WTC11 (cell line): ENCODE data around the gene LCN15. TPM values are rescaled to one million over a fixed set of nuclear protein-coding genes. Genes with fewer than 3 reads are reported as not detected.

Source experiments
- ATAC-seq: fragments of 200-7000 bp; cut with Tn5 transposase; 2 replicates; pipeline ENCODE4 v1.10.0; 2021; ENCODE audit warnings: mild to moderate bottlenecking, moderate library complexity
- CTCF ChIA-PET: fragments of 300-600 bp; sonication (Branson Sonifier 250); formaldehyde crosslinking; loops from one replicate; lab custom pipeline; 2021; ENCODE audit warnings: antibody characterized with exemption; lab: Charles Lee
- POLR2A ChIA-PET: fragments of 350-600 bp; sonication (Branson Sonifier 250); formaldehyde crosslinking; loops from one replicate; lab custom pipeline; 2021; ENCODE audit warnings: antibody characterized with exemption; lab: Charles Lee
- DNase-seq: peaks from one replicate; pipeline ENCODE4 v3.0.0; 2021; ENCODE audit warnings: low spot score
- H3K27ac Mint-ChIP-seq: 2 replicates; pipeline ENCODE4 v1.8.0; 2021; ENCODE audit warnings: mixed read lengths
- H3K27me3 Mint-ChIP-seq: 2 replicates; pipeline ENCODE4 v1.8.0; 2021; ENCODE audit warnings: low read depth, mild to moderate bottlenecking, moderate library complexity, mixed read lengths
- H3K36me3 Mint-ChIP-seq: 2 replicates; pipeline ENCODE4 v1.8.0; 2021; ENCODE audit warnings: mixed read lengths
- H3K4me1 Mint-ChIP-seq: 2 replicates; pipeline ENCODE4 v1.8.0; 2022; ENCODE audit warnings: mixed read lengths
- H3K4me3 Mint-ChIP-seq: 2 replicates; pipeline ENCODE4 v1.8.0; 2021; ENCODE audit warnings: mild to moderate bottlenecking, moderate library complexity, mixed read lengths
- H3K9me3 Mint-ChIP-seq: 2 replicates; pipeline ENCODE4 v1.8.0; 2021; ENCODE audit warnings: mixed read lengths
- CREM ChIP-seq: sonication (generic); formaldehyde crosslinking; IDR thresholded peaks from 2 replicates; pipeline ENCODE4 v1.8.1; 2022; ENCODE audit warnings: mild to moderate bottlenecking, missing genetic modification reagents, moderate library complexity
- GABPB1 ChIP-seq: sonication (generic); formaldehyde crosslinking; IDR thresholded peaks from 2 replicates; pipeline ENCODE4 v1.8.1; 2023; ENCODE audit warnings: mild to moderate bottlenecking, missing genetic modification reagents
- NFATC4 ChIP-seq: fragments of 250-450 bp; sonication (Bioruptor Pico); IDR thresholded peaks from 2 replicates; pipeline ENCODE4 v1.9.0; 2021; ENCODE audit warnings: mild to moderate bottlenecking
- NFYB ChIP-seq: sonication (generic); formaldehyde crosslinking; conservative IDR thresholded peaks from 2 replicates; pipeline ENCODE4 v1.8.0; 2022; ENCODE audit warnings: low read depth, missing genetic modification reagents
- OVOL2 ChIP-seq: fragments of 250-450 bp; sonication (Bioruptor Pico); IDR thresholded peaks from 2 replicates; pipeline ENCODE4 v1.9.0; 2021; ENCODE audit warnings: mild to moderate bottlenecking, borderline replicate concordance
- RORB ChIP-seq: fragments of 250-450 bp; sonication (Bioruptor Pico); IDR thresholded peaks from 2 replicates; pipeline ENCODE4 v1.9.0; 2021; ENCODE audit warnings: mild to moderate bottlenecking
- SMAD3 ChIP-seq: sonication (generic); formaldehyde crosslinking; IDR thresholded peaks from 2 replicates; pipeline ENCODE4 v1.8.0; 2022; ENCODE audit warnings: missing genetic modification reagents, mild to moderate bottlenecking, borderline replicate concordance
- ZNF121 ChIP-seq: sonication (generic); formaldehyde crosslinking; IDR thresholded peaks from 2 replicates; pipeline ENCODE4 v1.8.0; 2023; ENCODE audit warnings: missing genetic modification reagents
- ZNF219 ChIP-seq: sonication (generic); formaldehyde crosslinking; IDR thresholded peaks from 2 replicates; pipeline ENCODE4 v1.8.0; 2023; ENCODE audit warnings: missing genetic modification reagents, mild to moderate bottlenecking, borderline replicate concordance
- ZNF671 ChIP-seq: fragments of 250-450 bp; sonication (Bioruptor Pico); IDR thresholded peaks from 2 replicates; pipeline ENCODE4 v1.8.0; 2021; ENCODE audit warnings: mild to moderate bottlenecking
- total RNA-seq: library from RNA; stranded (reverse); gene quantifications from 3 replicates; pipeline ENCODE4 v1.2.3, GENCODE V29; 2021
- TF ChIP-seq, protein P1 (sequence below): sonication (generic); formaldehyde crosslinking; IDR thresholded peaks from 2 replicates; pipeline ENCODE4 v1.8.0; 2022; ENCODE audit warnings: mild to moderate bottlenecking, missing genetic modification reagents
- TF ChIP-seq, protein P2 (sequence below): sonication (generic); formaldehyde crosslinking; conservative IDR thresholded peaks from 2 replicates; pipeline ENCODE4 v1.8.1; 2022; ENCODE audit warnings: mild to moderate bottlenecking, missing genetic modification reagents
- TF ChIP-seq, protein P3 (sequence below): sonication (generic); formaldehyde crosslinking; IDR thresholded peaks from 2 replicates; pipeline ENCODE4 v1.8.1; 2022; ENCODE audit warnings: low read depth, mild to moderate bottlenecking, moderate library complexity, missing genetic modification reagents, borderline replicate concordance
- TF ChIP-seq, protein P4 (sequence below): fragments of 250-450 bp; sonication (Bioruptor Pico); conservative IDR thresholded peaks from 2 replicates; pipeline ENCODE4 v1.9.0; 2021; ENCODE audit warnings: mild to moderate bottlenecking

The LCN15 gene
- total RNA-seq, 1 experiment from 2014 or later, result 0.52 TPM

DNA sequence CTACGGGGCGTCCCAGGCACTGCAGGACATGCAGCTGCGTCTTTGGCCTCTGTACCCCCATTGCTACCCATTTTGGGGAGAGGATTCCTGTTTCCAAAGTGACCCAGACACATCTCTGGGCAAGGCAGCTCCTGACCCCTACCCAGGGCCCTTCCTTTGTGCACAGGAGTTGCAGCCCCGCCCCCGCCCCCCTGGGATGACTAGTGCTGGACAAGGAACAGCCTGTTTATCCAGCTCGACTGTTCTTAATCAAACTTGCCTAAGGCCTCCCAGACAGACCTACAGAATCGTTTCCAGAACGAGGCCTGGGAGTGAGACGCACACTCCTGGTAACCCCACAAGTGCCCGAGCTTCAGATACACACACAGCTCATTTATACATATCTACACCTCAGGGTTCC, 38.7 kb downstream of the LCN15 start:
- ChIA-PET CTCF (interaction anchor here (0.7 kb wide), 1 partner anchor 496 kb away, joined by 5 read pairs; the partner anchor contains the start of gene RNF208), POLR2A (no interaction called here)
- ATAC-seq (no peak), DNase-seq (no peak)
- peak overlapping the region; percentile 63 for H3K27ac Mint-ChIP-seq
- peaks cover 17% of the 10 kb centered on the region for H3K4me1 Mint-ChIP-seq
- no peaks in the 10 kb centered on the region for H3K27me3 Mint-ChIP-seq
- H3K9me3 Mint-ChIP-seq, result no peaks in the 10 kb centered on the region
- TF ChIP-seq, protein P1, sequence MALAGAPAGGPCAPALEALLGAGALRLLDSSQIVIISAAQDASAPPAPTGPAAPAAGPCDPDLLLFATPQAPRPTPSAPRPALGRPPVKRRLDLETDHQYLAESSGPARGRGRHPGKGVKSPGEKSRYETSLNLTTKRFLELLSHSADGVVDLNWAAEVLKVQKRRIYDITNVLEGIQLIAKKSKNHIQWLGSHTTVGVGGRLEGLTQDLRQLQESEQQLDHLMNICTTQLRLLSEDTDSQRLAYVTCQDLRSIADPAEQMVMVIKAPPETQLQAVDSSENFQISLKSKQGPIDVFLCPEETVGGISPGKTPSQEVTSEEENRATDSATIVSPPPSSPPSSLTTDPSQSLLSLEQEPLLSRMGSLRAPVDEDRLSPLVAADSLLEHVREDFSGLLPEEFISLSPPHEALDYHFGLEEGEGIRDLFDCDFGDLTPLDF (CRISPR knock-in tag), result no peak
- TF ChIP-seq GABPB1 (CRISPR knock-in tag) (no peak), ZNF219 (CRISPR knock-in tag) (no peak), RORB (no peak), OVOL2 (CRISPR knock-in tag) (no peak)
- TF ChIP-seq, protein P2, sequence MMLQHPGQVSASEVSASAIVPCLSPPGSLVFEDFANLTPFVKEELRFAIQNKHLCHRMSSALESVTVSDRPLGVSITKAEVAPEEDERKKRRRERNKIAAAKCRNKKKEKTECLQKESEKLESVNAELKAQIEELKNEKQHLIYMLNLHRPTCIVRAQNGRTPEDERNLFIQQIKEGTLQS, result 0 out of 2 replicates have a peak, but pooled peaks have one; percentile 15
- peaks cover 39% of the 10 kb centered on the region for H3K36me3 Mint-ChIP-seq
- H3K4me3 Mint-ChIP-seq, result peak overlapping the region; percentile 99

- Mint-ChIP-seq H3K9me3 (no peaks in the 10 kb centered on the region), H3K36me3 (peaks cover 39% of the 10 kb centered on the region), H3K4me3 (no peak overlapping the region), H3K27me3 (no peaks in the 10 kb centered on the region), H3K27ac (peak overlapping the region; percentile 80; the same call in 1 of the 2 replicates), H3K4me1 (peaks cover 17% of the 10 kb centered on the region)
- TF ChIP-seq GABPB1 (CRISPR knock-in tag), result no peak
- no peak for TF ChIP-seq NFYB (CRISPR knock-in tag)
- TF ChIP-seq ZNF671 (CRISPR knock-in tag), result no peak
- ATAC-seq (no peak), DNase-seq (no peak)
- ChIA-PET POLR2A (no interaction called here), CTCF (no interaction called here)
These were observed 39.5 kb downstream of the LCN15 start for GRCh38 chr9:136724772-136725171.

DNA sequence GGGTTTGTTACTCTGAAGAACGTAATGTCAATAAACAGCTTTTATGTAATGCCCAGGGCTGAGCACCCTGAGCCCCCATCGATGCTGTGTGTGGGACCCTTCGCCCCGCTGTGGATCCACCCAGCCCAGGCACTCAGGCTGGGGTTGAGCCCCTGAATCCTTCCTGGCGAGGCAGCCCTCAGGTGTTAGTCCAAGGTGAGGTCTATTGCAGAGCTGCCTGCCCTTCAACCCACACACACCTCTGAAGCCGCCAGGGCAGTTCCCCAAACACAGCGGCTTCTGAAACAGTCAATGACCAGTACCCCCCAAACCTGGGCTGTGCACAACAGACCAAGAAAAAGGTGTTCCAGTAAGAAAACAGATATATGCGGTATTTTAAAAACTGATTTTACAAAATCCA, 40.3 kb downstream of the LCN15 start:
- TF ChIP-seq CREM (CRISPR knock-in tag) (no peak), SMAD3 (no peak), NFATC4 (CRISPR knock-in tag) (peak; percentile 65; the same call in 1 of the 2 replicates), ZNF121 (no peak)
- TF ChIP-seq, protein P3, sequence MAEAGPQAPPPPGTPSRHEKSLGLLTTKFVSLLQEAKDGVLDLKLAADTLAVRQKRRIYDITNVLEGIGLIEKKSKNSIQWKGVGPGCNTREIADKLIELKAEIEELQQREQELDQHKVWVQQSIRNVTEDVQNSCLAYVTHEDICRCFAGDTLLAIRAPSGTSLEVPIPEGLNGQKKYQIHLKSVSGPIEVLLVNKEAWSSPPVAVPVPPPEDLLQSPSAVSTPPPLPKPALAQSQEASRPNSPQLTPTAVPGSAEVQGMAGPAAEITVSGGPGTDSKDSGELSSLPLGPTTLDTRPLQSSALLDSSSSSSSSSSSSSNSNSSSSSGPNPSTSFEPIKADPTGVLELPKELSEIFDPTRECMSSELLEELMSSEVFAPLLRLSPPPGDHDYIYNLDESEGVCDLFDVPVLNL (CRISPR knock-in tag), result no peak
- TF ChIP-seq, protein P4, sequence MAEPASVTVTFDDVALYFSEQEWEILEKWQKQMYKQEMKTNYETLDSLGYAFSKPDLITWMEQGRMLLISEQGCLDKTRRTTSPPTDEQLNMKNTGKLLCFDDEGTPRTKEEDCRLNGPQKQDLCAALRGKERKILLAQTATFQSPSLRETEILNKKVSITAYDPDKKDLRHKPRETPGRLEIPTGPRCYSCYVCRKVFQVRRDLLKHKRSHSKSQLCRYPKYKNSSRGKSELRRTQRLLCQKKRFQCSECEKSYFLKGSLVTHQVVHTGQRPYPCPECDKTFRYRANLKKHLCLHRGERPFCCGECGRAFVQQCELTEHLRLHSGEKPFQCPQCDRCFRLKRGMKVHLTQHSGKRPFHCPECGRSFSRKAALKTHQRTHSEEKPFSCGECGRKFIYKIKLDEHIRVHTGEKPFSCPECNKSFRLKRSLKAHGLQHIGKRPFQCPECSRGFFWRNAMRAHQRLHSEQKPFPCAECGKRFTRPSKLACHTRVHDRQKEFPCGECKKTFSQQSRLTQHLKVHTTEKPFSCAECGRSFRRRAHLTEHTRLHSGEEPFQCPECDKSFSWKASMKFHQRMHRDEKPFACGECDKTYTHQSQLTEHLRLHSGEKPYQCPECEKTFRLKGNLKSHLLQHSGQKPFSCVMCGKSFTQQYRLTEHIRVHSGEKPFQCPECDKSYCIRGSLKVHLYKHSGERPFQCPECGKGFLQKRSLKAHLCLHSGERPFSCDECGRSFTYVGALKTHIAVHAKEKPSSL, result peak; percentile 36; the same call in 1 of the 2 replicates
- H3K4me3 Mint-ChIP-seq, result no peak overlapping the region
- no peak for ATAC-seq
- 0 out of 2 replicates have a peak overlapping the region, but pooled peaks have one; percentile 60 for H3K27ac Mint-ChIP-seq
- ChIA-PET CTCF (interaction anchor here (0.5 to 1.2 kb wide), 2 partner anchors 53 to 119 kb away, joined by 3 to 5 read pairs; no protein-coding TSS in a partner anchor), POLR2A (interaction anchor here (1.0 to 1.5 kb wide), 2 partner anchors 9 to 10 kb away, joined by 4 read pairs; no protein-coding TSS in a partner anchor)
- DNase-seq, result no peak
- no peaks in the 10 kb centered on the region for H3K27me3 Mint-ChIP-seq
- no peaks in the 10 kb centered on the region for H3K9me3 Mint-ChIP-seq
- peaks cover 39% of the 10 kb centered on the region for H3K36me3 Mint-ChIP-seq
- H3K4me1 Mint-ChIP-seq, result peaks cover 17% of the 10 kb centered on the region
